Transverse colon (tissue), 3 donors: ENCODE data around the gene RALGPS2.

Source experiments
- CTCF ChIP-seq, 5 experiments: fragments of 200-600 bp in 3 of 5; fragments of 450-650 bp in 2 of 5; sonication (generic) in 3 of 5; IDR thresholded peaks; 1 replicate in 2 of 5; 2 replicates in 3 of 5; pipeline ENCODE4 v1.5.1; 2016 to 2017; ENCODE audit warnings: antibody characterized with exemption in 5 of 5, inconsistent platforms in 3 of 5, mild to moderate bottlenecking in 2 of 5, moderate library complexity in 1 of 5
- POLR2A ChIP-seq: fragments of 450-650 bp; IDR thresholded peaks from one replicate; pipeline ENCODE4 v1.6.1; 2016; ENCODE audit warnings: antibody characterized with exemption, mild to moderate bottlenecking, moderate library complexity

GRCh38 chr1:178725466-178726086, 532 bp downstream of the RALGPS2 start:
- no peak for TF ChIP-seq CTCF (IDR thresholded peaks at IDR 0.05)
- TF ChIP-seq POLR2A = no peak
